HTERT RPE-1 (cell line): ENCODE results near the gene UTP3.
"Not testable (repeated sequence)": the region's sequence is repeated elsewhere in the genome, so short reads cannot be mapped to it uniquely, and the experiment has no call there.

Experiments used
- in situ Hi-C: fragments of 300-500 bp; cut with MboI; formaldehyde crosslinking; loops from 4 replicates; pipeline ENCODE4 v1.14.3; 2020; ENCODE audit warnings: low sequenced_read_pairs

Gene UTP3

DNA sequence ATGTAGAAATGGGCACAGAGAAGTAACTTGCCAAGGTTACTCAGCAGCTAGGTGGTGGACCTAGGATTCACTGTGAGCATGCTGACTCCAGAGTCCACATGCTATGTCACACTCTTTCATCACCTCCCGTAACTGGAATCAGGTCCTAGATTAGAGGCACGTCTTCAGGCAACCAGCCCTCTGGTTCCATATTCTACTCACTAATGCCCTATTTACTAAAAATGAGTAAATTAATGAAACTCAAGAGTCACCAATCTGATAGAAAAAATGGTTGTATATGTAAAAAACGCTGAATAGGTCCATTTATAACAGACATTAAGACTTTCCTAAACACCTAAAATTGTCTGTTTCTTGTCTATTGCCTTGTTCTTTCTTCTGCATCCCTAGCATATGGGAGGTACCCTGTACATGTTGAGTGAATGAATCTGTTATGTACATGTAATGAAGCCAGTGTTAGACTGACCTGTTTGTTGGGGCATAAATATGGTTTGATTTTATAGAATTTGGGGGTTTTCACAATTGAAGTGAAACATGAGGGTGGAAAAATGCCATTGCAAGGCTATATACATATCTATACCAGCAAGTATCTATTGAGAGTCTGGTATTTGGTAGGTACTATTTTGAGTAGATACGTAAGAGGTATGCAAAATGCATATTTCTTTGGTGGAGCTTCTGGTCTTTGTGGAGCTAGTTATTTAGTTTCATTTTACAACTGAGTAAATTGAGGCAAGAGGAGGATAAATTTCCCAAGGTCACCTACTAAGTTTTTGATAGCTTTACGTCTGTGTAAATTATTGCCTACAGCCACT is 26.0 kb downstream of the UTP3 start:
- in situ Hi-C loops = no loop called here

DNA sequence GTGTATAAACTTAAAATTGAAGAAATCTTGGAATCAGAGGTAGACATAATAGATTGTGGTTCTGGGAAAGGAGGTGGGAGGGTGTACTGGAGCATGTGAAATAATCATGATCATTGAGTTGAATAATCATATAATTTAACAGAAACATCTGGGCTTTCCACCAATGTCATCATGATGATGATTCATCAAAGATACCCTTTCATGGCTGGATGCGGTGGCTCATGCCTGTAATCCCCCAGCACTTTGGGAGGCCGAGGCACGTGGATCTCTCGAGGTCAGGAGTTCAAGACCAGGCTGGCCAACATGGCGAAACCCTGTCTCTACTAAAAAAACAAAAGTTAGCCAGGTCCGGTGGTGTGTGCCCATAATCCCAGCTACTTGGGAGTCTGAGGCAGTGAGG is 26.8 kb downstream of the UTP3 start:
- in situ Hi-C loops = no loop called here

DNA sequence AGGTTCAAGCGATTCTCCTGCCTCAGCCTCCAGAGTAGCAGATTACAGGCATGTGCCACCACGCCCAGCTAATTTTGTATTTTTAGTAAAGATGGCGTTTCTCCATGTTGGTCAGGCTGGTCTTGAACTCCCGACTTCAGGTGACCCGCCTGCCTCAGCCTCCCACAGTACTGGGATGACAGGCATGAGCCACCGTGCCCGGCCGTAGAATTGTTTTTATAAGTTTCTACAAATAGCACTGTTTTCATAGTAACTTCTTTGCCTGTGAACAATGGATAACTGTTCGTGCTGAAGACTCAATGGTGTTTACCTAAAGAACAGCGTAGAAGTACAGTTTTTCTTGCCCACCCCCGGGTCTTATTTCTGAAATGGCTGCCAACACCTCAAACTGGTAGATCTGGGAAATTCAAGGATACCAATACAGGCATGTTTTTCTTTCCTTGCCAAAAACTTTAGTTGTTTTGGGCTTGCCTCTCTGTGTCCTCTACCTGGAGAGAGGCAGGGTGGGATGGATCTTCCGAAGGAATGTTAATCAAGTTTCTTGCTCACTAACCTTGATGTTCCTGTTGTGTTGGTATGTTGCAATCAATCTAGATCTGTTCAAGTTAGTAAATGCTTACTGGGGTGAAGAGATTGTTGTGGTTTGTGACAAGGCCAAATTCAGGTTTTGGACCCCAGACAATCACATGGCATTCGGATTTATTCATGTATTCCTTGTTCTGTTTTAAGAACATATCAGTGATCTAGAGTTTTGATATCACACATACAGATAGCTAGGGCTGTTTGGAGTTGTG is 30.7 kb downstream of the UTP3 start:
- in situ Hi-C loops = no loop called here

DNA sequence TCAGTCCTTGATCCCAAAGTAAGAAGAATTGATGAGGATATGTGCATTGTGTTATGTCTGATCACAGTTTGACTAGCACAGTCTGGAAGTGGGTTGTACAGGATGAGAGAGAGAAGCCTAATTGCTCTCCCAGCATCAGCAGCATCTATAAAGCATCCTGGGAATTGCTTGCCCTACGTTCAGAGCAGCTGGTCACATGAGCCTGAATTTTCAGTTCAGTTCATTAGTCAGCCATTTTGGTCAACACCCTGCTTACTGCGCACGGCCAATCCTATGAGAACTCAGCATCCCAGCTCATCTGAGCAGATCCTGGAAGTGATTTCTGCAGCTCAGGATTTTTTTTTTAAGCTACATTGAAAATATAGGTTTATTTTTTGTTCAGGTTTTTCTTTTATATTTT is 33.4 kb downstream of the UTP3 start, which contains the start of gene RUFY3:
RUFY3 (plus strand) TSS at position 218 of the 400 bp plus-strand sequence. CDS start 610 bp downstream, outside the sequence.
- in situ Hi-C loops = no loop called here

DNA sequence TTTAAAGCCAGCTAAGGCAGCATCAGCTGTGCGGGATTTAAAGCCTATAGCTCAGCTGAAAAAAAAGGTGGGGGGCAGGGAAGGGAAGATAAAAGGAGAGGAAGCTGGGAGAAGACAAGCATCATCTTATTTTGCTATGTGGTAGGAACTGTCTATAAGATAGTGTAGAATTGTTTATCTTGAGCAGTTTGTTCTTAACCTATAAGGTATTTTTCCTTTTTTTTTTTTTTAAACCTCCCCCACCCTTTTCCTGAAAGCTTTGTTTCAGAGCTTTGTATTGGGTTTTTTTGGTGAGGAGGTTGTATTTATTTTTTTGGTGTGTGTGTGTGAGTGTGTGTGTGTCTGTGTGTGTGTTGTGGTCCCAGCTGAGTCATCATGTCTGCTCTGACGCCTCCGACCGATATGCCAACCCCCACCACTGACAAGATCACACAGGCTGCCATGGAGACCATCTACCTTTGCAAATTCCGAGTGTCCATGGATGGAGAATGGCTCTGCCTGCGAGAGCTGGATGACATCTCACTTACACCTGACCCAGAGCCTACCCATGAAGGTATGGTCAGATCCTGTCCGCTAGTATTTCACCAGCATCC is 34.0 kb downstream of the UTP3 start:
- in situ Hi-C loops = no loop called here

DNA sequence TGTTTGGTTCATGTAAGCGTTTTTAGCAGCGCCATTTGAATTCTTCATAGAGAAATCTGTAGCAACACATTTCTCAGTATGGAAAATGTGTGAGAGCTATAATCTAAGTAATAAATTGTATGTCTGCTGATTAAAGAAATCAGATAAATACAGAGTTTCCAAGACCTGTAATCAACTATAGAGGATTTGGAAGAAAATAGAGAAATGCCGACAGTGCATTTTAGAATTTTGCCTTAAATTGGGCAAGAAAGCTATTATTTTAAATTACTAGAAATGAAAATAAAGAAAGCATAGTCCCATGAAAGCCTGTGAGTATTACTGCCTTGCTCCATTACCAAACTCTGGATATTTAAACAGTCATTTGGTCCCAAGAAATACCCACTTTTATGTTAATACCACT is 36.1 kb downstream of the UTP3 start:
- in situ Hi-C loops = no loop called here

DNA sequence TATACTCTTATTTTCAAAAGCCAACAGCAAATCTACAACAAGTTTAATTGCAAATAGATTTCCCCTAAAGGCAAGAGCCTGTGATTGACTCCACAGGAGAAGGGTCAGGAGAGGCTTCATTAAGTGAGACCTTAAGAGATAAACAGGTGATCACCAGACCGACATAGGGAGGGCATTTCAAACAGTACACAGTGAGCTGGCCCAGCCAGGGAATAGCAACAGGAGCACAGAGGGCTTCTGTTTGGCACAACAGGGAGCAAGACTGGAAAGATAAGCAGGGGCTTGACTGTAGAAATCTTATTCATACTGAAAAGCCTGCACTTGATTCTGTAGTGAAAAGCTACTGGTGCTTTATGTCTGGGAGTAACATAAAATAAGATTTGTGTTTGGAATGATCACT is 37.3 kb downstream of the UTP3 start:
- in situ Hi-C loops = no loop called here

DNA sequence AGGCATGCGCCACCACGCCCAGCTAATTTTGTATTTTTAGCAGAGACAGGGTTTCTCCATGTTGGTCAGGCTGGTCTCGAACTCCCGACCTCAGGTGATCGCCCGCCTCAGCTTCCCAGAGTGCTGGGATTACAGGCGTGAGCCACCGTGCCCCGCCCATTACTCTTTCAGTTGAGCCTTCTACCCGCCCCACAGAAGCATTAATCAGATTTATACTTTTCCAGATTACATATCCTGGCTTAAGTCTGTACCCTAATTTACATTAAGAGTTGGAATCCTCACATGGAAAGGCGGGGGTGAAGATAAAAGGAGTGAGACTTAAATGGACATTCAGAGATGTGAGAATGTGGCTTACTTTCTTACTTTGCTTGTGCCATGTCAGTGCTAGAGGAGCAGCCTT is 38.2 kb downstream of the UTP3 start:
- in situ Hi-C loops = not testable (repeated sequence)

DNA sequence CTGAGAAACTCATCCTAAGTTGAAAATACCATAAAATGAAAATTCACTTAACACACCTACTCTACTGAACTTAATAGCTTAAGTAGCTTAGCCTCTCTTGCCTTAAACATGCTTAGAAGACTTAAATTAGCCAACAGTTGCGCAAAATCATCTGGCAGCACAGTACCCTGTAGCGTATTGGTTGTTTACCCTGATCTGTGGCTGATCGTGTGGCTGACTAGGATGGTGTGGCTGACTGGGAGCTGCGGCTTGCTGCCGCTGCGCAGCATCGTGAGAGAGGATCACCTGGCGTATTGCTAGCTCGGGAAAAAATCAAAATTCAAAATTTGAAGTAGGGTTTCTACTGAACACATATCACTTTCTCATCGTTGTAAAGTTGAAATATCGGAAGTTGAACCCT is 39.8 kb downstream of the UTP3 start:
- in situ Hi-C loops = no loop called here

DNA sequence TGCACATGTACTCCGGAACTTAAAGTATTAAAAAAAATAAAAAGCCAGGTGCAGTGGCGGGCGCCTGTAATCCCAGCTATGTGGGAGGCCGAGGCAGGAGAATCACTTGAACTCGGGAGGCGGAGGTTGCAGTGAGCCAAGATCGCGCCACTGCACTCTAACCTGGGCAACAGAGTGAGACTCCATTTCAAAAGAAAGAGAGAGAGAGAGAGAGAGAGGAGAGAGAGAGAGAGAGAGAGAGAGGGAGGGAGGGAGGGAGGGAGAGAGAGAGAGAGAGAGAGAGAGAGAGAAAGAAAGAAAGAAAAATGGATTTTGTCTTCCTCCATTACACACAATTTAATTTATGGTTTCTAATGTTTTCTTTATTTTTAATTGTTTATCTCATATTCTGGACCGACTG is 44.5 kb downstream of the UTP3 start:
- in situ Hi-C loops = not testable (repeated sequence)

DNA sequence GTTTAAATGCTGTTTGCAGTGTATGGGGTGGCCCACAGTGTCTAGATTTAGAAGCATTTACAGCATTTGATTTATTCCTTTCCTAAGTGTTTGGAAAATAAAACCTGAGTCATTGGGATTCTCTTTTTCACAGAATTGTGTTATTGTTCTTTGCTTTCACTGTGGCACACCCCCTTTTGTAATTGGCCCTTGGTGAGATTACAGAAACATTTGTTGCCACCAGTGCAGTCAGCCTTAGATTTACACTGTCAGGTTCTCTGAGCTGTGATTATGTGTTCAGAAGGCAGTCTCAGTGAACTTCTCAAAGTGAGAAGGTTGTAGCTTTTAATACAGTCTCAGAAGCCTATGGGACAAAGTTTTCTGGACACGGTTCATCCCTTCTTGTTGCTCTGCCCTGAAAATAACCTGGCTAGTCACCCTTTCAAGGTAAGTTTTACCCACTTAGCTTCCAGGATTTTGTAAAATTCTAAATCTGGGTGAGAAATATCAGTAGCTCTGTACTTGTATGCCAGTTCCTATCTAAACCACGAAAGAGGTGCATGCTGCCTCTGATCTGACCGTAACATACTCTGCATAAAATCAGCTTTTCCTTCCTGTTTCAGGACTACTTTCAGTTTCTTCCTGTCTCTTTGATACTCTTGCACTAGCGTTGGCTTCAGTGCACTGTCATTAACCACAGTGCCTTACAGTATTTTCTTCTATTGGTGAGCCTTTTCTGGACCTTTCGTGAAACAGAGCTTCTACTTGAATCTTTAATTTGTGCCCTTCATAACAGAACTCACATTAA is 46.0 kb downstream of the UTP3 start:
- in situ Hi-C loops = no loop called here

DNA sequence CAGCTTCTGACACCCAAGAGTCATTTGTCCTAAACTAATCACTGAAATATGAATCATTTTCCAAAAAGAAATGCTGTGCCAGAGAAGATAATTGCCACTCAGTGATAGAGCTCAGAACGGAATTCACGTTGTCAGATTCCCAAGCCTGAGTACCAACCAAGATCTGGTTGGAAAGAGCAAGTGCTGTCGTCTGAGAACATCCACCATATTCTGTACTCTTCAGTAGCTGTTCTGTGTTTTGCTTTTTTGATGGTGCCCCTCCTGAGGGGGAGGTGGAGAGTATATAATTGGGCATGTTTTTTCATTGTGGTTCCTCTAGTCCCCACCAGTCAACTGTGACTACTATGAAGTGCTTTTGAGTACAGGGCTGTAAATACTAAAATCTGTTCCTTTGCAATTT is 46.6 kb downstream of the UTP3 start:
- in situ Hi-C loops = no loop called here

DNA sequence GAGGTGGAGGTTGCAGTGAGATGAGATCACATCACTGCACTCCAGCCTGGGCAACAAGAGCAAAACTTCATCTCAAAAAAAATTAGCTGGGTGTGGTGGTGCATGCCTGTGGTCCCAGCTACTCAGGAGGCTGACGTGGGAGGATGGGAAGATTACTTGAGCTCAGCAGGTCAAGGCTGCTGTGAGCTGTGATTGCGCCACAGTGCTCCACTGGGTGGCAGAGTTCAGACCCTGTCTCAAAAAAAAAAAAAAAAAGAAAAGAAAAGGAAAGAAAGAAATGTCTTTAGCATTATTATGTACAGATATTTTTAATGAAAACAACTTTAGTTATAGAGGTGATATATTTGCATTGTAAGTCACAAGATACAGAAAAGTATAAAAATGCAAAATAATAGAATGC is 47.6 kb downstream of the UTP3 start:
- in situ Hi-C loops = not testable (repeated sequence)

DNA sequence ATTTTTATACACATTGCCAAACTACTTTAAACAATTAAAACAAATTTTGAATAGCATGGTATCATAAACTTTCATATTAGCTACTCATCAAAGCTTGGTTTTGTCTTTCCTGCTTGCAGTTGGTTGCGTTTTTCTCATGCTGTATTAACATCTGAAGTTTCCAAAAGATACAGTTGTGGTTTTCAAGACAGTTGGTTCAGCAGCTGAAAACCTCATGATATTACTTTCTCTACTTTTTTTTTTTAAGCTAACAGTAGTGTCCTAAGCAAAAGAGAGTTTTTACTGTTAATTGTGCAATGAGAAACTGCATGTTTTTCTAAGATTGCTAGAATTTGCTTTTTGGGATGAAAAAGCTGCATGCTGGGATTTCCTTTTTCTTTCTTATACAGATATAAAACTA is 48.7 kb downstream of the UTP3 start:
- in situ Hi-C loops = no loop called here

DNA sequence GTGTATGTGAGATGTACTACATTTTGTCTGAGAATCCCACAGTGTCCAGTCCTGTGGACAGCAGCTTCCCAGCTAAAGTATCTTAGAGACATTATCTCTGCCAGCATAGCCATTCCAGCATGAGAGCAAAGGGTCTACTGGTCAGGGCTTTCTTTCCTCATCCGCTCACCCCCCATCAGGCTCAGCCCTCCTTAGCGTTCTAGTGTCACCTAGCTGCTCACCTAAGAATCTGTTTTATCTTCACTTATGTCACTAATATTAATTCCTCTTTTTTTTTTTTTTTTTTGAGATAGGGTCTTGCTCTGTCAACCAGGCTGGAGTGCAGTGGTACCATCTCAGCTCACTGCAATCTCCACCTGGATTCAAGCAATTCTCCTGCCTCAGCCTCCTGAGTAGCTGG is 49.1 kb downstream of the UTP3 start:
- in situ Hi-C loops = no loop called here

DNA sequence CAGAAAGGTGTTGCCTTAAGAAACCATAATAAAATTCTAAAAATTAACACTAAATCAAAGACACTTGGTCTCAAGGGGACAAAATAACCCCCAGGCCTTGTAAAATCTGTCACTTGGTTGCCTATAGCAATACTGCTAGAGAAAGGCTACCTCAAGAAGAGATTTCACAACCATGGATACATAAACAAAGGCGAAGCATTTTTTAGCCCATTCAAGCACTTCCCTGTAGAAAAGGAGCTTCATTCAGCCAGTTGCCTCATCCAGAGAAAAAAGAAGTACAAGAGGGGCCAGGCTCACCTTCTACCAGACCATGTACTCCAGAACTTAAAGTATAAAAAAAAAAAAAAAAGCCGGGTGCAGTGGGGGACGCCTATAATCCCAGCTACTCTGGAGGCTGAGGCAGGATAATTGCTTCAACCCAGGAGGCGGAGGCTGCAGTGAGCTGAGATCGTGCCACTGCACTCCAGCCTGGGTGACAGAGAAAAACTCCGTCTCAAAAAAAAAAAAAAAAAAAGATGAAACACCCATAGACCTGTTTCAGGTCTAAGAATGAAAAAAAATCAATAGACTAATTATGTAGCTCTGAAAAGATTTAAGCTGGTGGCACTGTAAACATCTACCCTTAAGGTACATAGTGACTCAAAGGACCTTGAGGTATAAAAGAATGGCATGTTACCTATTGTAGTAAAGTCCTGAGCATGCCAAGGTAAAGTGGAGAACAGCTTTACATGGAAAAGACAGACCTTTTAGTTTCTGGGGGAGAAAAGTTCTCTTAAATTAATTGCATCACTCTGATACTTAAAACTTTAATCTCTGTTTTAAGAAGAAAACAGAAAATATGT is 51.4 kb downstream of the UTP3 start:
- in situ Hi-C loops = no loop called here
